Measurements from ENCODE around the gene RASSF1.
"Not testable (repeated sequence)": the region's sequence is repeated elsewhere in the genome, so short reads cannot be mapped to it uniquely, and the experiment has no call there.

RASSF1 gene

DNA sequence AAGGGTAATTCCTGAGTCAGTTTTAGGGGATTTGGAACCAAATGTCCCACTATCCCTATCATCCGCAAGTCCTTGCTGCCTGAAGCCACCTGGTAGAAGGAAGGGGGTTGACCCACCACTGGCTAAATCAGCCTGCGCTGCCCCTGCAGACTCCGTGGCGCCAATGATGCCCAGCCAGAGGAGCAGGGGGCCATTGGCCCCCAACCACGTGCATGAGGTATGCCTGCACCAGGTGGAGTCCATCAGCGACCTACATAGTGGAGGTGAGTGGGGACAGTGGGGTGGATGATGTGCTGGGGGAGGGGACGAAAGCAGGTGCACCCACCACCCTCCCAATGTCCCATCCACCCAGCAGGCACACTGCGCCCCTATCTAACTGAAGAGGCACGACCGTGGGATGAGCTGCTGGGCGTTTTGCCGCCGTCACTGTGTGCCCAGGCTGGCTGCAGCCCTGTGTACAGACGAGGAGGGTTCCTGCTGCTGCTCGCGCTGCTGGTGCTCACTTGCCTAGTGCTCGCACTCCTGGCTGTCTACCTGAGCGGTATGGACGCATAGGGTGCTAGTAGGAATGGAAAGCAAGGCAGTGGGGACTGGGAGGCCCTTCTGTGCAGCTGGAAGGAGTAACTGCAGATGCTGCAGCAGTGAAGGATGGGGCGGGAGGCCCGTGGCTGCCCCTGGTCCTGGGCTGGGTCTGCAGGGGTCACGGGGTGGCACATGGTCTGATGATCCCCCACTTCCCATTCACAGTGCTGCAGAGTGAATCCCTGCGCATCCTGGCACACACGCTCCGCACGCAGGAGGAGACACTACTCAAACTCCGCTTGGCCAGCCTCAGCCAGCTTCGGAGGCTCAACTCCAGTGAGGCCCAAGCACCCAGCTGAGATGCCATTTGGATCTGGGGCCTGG lies 54.1 kb downstream of the RASSF1 start:
- no peak overlapping the region for H2AFZ ChIP-seq (ENCODE audit: low read depth, low read length)
- H3K4me2 ChIP-seq (ENCODE audit: insufficient read depth, low read length) = no peak overlapping the region
- H3K9ac ChIP-seq (ENCODE audit: low read depth, low read length) = no peak overlapping the region
- no peak for DNase-seq
- no peaks in the 10 kb centered on the region for H3K9me3 ChIP-seq (ENCODE audit: insufficient read depth, low read length, severe bottlenecking)
- 0 out of 3 replicates have a peak, but pooled peaks have one; percentile 20 for ATAC-seq (ENCODE audit: insufficient read depth, low read depth)
- H3K36me3 ChIP-seq (ENCODE audit: insufficient read depth, low read length) = peaks cover 46% of the 10 kb centered on the region
- peaks cover 21% of the 10 kb centered on the region for H3K79me2 ChIP-seq (ENCODE audit: insufficient read depth, low read length)
- H3K4me3 ChIP-seq (ENCODE audit: low read depth in 1 of 2, low read length in 2 of 2) = no peak overlapping the region
- H3K4me1 ChIP-seq (ENCODE audit: insufficient read depth, low read length) = peaks cover 19% of the 10 kb centered on the region
- H4K20me1 ChIP-seq (ENCODE audit: insufficient read depth, low read length) = peaks cover 26% of the 10 kb centered on the region; the same call in 1 of the 2 replicates
- no peak for TF ChIP-seq EZH2 (IDR thresholded peaks at IDR 0.05; ENCODE audit: borderline replicate concordance, low read depth, low read length, severe bottlenecking)
- TF ChIP-seq, protein P1, sequence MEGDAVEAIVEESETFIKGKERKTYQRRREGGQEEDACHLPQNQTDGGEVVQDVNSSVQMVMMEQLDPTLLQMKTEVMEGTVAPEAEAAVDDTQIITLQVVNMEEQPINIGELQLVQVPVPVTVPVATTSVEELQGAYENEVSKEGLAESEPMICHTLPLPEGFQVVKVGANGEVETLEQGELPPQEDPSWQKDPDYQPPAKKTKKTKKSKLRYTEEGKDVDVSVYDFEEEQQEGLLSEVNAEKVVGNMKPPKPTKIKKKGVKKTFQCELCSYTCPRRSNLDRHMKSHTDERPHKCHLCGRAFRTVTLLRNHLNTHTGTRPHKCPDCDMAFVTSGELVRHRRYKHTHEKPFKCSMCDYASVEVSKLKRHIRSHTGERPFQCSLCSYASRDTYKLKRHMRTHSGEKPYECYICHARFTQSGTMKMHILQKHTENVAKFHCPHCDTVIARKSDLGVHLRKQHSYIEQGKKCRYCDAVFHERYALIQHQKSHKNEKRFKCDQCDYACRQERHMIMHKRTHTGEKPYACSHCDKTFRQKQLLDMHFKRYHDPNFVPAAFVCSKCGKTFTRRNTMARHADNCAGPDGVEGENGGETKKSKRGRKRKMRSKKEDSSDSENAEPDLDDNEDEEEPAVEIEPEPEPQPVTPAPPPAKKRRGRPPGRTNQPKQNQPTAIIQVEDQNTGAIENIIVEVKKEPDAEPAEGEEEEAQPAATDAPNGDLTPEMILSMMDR (IDR thresholded peaks at IDR 0.05; ENCODE audit: borderline replicate concordance, extremely low read depth, low read length, poor library complexity, severe bottlenecking) = no peak
- no peak overlapping the region for H3K27ac ChIP-seq (ENCODE audit: low read length)
- H3K27me3 ChIP-seq (ENCODE audit: insufficient read depth, low read length, poor library complexity) = no peaks in the 10 kb centered on the region

DNA sequence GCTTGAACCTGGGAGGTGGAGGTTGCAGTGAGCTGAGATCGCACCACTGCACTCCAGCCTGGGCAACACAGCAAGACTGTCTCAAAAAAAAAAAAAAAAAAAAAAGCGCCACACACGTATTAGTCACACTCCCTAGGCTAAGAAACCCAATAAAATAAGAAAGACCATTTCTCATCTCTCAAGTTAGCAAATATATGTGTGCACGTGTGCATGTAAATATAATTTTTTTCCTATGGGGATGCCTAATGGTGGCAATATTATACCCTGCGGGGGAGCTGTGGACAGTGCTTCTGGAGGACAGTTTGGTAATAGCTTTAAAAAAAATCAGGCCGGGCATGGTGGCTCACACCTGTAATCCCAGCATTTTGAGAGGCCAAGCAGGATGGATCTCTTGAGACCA lies 56.5 kb downstream of the RASSF1 start:
- H3K36me3 ChIP-seq (ENCODE audit: insufficient read depth, low read length) = peaks cover 29% of the 10 kb centered on the region
- H3K4me3 ChIP-seq (ENCODE audit: low read depth in 1 of 2, low read length in 2 of 2); H3K9me3 ChIP-seq (ENCODE audit: insufficient read depth, low read length, severe bottlenecking); H2AFZ ChIP-seq (ENCODE audit: low read depth, low read length); H3K4me2 ChIP-seq (ENCODE audit: insufficient read depth, low read length); H3K4me1 ChIP-seq (ENCODE audit: insufficient read depth, low read length); H3K27me3 ChIP-seq (ENCODE audit: insufficient read depth, low read length, poor library complexity); ATAC-seq (ENCODE audit: insufficient read depth, low read depth); H3K79me2 ChIP-seq (ENCODE audit: insufficient read depth, low read length); H3K9ac ChIP-seq (ENCODE audit: low read depth, low read length); DNase-seq; H3K27ac ChIP-seq (ENCODE audit: low read length): not testable (repeated sequence)
- H4K20me1 ChIP-seq (ENCODE audit: insufficient read depth, low read length) = peaks cover 13% of the 10 kb centered on the region; the same call in 1 of the 2 replicates

All from DND-41 (cell line).